Stimulated activated CD4-positive, alpha-beta T cell treated with anti-CD3 and anti-CD28 coated beads, TNF-alpha, amount 100 ng/mL, for 4 hours (primary cell): ENCODE results near the gene NABP2.

Experiments
- DNase-seq, 3 experiments: peaks; one replicate each; pipeline ENCODE4 v3.0.0-alpha.2; 2020; ENCODE audit warnings: low read depth in 3 of 3

NABP2 gene

GRCh38 chr12:56212361-56212760, 11.8 kb upstream of the NABP2 start:
- DNase-seq = no peak

- no peak for DNase-seq
Measured at GRCh38 chr12:56213878-56214277, 10.3 kb upstream of the NABP2 start.

- no peak for DNase-seq
Measured at GRCh38 chr12:56216461-56216860, 7.7 kb upstream of the NABP2 start.

- no peak for DNase-seq
Measured at GRCh38 chr12:56219840-56220239, 4.3 kb upstream of the NABP2 start.

GRCh38 chr12:56220611-56221231, 3.4 kb upstream of the NABP2 start:
- DNase-seq = no peak

GRCh38 chr12:56221232-56221756, 2.8 kb upstream of the NABP2 start:
- DNase-seq = no peak

GRCh38 chr12:56221757-56222530, 2.2 kb upstream of the NABP2 start, which contains the start of gene RNF41:
TSS of gene RNF41 (minus strand) at chr12:56221922. CDS start at chr12:56214047, 7,875 bp downstream.
- peak; percentile 85 to 87 (median 85) for DNase-seq

GRCh38 chr12:56222531-56222895, 1.6 kb upstream of the NABP2 start:
- no peak for DNase-seq

GRCh38 chr12:56223571-56224101, 506 bp upstream of the NABP2 start:
- DNase-seq = no peak

GRCh38 chr12:56224954-56225353, 812 bp downstream of the NABP2 start:
- no peak for DNase-seq

- DNase-seq = no peak
Measured at GRCh38 chr12:56229082-56229481, 4.9 kb downstream of the NABP2 start.

GRCh38 chr12:56229916-56230431, 5.8 kb downstream of the NABP2 start, which contains the start of gene SLC39A5:
TSS of gene SLC39A5 (plus strand) at chr12:56230051. CDS start at chr12:56231275, 1,224 bp downstream.
- no peak for DNase-seq

- no peak for DNase-seq
Measured at GRCh38 chr12:56230432-56231183, 6.5 kb downstream of the NABP2 start.

- DNase-seq = no peak
Measured at GRCh38 chr12:56231184-56231582, 7.0 kb downstream of the NABP2 start.

- no peak for DNase-seq
Measured at GRCh38 chr12:56234746-56235436, 10.7 kb downstream of the NABP2 start.

- DNase-seq = no peak
Measured at GRCh38 chr12:56236091-56236490, 11.9 kb downstream of the NABP2 start.

- DNase-seq = no peak
Measured at GRCh38 chr12:56236985-56237384, 12.8 kb downstream of the NABP2 start.

- DNase-seq = no peak
Measured at GRCh38 chr12:56237552-56237951, 13.4 kb downstream of the NABP2 start.

- DNase-seq = no peak
Measured at GRCh38 chr12:56241424-56242303, 17.5 kb downstream of the NABP2 start.

- no peak for DNase-seq
Measured at GRCh38 chr12:56242986-56243385, 18.8 kb downstream of the NABP2 start.
